Stimulated activated CD4-positive, alpha-beta T cell treated with anti-CD3 and anti-CD28 coated beads, Interleukin-15, amount 100 ng/mL, for 48 hours (primary cell): ENCODE data around the gene PRR16.

Source experiments
- DNase-seq, 2 donors: peaks; one replicate each; pipeline ENCODE4 v3.0.0-alpha.2; 2020; ENCODE audit warnings: low read depth in 2 of 2

PRR16 gene

DNA sequence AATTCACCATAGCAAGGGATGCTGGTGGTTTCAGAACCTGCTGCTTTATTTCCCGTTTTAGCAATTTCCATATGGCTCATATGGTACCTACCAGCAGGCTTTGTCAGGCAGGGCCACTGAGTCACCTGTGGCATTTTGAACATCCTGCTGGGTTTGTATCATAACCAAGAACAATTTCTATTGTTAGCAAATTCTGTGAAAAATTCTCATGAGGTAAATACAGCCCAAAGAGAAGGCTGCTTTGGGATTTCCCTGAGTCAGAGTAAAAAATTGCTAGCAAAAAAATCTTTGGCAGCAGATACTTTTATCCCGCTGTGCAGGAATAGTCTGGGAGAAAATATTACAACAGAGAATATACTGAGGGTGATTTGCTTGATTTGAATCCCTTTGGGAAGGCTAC lies 52.7 kb downstream of the PRR16 start:
- DNase-seq: no peak

DNA sequence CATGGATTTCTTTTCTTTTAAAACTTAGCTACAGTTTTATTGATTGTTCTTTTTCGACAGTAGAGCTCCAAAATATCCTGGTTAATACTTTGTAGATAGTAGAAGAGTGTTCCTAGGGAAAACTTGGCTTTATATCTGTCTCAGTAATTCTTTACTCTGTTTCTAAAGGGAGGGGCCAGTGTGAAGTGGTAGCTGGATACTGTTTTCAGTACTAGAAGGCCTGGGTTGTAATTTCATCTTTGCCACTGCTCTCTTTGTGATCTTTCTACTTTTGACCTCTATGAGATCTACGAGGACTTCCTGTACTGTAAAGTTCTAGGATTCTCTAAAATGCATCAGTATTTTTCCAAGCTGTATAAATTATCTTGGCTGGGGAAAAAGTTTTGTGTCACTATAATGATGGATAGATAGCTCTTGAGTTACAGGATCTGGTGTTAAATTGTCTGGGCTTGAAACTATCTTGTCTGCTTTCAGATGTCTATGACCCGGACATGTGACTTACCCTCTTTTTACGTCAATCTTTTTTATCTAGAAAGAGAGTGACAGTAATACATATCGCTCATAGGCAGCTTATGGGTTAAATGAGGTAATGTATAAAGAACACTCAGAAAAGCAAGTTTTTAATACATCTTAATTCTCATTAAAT lies 53.6 kb downstream of the PRR16 start:
- DNase-seq: no peak

DNA sequence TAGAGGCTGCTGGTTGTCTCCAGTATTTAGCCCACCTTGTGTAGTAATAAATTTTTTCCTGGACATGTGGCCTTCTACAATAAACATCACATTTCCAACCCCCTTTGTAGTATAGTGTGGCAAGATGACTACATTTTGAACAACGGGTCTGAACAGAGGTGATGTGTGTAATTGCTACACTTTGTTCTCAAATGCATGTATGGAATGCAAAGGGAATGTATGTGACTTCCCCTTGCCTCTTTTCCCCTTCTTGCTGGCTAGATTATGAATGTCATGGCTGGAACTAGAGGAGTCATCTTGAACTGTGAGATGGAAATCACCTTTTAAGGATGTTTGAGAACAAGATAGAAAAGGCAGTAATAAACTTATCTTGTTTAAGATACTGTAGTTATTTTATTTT lies 54.5 kb downstream of the PRR16 start:
- no peak for DNase-seq

DNA sequence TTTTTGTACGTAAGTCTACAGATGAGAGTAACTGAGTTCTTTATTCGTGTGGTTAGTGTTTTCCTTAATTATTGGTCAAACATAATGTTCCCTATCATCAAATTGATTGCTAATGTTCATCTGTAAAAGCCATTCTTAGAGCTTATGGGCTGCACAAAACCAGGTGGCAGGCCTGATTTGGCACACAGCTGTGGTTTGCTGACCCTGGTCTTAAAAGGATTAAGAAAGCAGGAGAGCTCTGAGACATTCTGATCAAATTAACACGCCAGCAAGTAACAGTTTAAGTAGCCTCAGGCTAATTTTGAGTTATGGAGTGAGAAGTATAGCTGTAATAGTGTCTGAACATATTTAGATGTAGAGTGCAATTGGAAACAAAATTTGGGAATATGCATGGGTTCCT lies 63.2 kb downstream of the PRR16 start:
- no peak for DNase-seq

DNA sequence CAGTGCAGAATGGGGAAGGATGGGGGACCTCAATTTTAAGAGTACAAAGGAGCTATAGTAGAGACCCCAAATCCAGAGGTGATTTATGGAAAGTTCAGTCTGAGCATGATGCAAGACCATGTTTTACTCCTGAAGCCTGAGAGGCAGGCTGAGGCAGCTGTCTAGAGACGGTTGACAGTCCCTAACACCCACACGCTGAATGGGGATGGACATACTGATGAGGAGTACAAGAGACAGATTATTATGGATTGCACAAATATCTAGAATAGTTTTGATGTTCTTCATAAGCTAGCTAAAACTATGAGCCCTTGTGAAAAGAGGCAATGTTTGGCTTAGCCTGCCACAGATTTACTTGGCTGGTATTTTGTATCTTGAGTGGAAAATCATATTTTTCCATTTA lies 64.5 kb downstream of the PRR16 start:
- no peak for DNase-seq

DNA sequence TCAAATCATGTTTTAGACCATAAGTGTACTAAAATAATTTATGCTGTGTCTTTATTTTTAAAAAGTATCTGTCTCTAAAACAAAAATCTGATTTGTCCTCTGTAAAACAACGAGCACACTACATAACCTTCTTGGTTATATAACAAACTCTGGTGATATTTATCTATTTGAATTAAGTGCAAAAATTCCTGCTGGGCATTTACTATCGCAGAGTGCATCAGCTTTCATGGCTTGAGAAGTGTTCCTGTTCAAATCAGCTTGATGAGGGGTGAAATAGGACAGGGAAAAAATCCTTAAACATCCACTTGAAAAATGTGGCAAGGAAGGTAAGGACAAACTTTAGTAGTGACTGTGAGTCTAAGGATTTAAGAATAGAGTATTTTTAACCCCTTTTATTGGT lies 65.3 kb downstream of the PRR16 start:
- DNase-seq: no peak

- DNase-seq: no peak
These were observed 67.1 kb downstream of the PRR16 start for GRCh38 chr5:120531215-120531614.

DNA sequence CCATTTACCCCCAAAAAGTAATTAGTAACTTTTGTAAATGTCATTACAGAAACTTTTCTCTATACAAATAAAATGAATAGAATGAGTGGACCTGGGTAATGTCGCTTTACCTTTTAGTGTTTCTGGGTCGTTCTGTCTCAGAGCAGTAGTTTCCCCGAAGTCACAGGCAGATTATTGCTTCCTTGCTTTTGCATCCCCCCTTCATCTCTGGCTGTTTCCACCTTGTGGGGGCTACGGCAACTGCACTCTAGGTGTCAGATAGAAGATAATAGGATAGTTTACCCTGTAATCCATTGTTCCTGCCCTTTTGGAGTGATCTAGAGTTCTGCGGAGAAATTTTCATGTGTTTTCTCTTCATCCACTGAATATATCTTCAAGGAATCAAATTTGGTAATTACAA lies 68.7 kb downstream of the PRR16 start:
- no peak for DNase-seq

- no peak for DNase-seq
These were observed 69.5 kb downstream of the PRR16 start for GRCh38 chr5:120533581-120533980.

- DNase-seq: no peak
These were observed 71.8 kb downstream of the PRR16 start for GRCh38 chr5:120535900-120536299.

DNA sequence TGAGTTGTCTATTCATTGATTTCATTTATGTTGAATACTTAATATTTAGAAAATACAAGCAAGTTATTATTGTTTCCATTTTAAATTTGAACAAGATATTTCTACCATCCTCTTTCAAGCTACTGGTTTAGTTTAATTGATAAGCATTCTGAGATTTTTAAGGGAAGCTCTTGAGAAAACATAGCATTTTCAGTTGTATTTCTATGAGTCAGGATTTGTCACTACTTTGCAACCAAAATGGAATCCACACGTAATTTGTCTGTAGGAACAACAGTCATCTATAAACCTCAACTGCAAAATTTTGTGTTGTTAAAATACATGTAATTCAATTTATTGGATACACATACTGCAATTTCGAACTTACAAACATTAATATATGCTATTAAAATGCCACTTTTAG lies 74.0 kb downstream of the PRR16 start:
- DNase-seq: no peak

GRCh38 chr5:120538644-120539043 lies 74.5 kb downstream of the PRR16 start:
- DNase-seq: no peak

GRCh38 chr5:120539471-120539870 lies 75.4 kb downstream of the PRR16 start:
- DNase-seq: no peak

DNA sequence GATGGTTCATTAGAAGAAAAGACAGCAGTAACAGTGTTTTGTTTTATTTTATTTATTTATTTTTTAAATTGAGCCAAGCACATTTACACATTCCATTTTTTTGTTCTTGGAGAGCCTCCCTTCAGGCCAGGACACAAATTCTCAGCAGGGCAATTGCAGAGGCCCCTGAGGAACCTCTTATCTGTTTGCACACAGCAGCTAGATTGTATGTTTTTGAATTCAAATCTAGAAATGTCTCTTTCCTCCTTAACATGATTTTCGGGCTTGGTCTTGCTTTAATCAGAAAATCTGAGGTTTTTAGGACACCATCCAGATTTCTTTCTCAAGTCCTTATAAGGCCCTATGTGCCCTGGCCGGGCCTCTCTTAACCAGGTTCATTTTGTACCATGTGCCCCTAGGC lies 76.0 kb downstream of the PRR16 start:
- DNase-seq: no peak

GRCh38 chr5:120544043-120544442 lies 79.9 kb downstream of the PRR16 start:
- DNase-seq: no peak

GRCh38 chr5:120545007-120545406 lies 80.9 kb downstream of the PRR16 start:
- DNase-seq: no peak

- no peak for DNase-seq
These were observed 81.9 kb downstream of the PRR16 start for GRCh38 chr5:120545951-120546350.

GRCh38 chr5:120546922-120547321 lies 82.8 kb downstream of the PRR16 start:
- DNase-seq: no peak

- DNase-seq: no peak
These were observed 86.3 kb downstream of the PRR16 start for GRCh38 chr5:120550358-120550757.

DNA sequence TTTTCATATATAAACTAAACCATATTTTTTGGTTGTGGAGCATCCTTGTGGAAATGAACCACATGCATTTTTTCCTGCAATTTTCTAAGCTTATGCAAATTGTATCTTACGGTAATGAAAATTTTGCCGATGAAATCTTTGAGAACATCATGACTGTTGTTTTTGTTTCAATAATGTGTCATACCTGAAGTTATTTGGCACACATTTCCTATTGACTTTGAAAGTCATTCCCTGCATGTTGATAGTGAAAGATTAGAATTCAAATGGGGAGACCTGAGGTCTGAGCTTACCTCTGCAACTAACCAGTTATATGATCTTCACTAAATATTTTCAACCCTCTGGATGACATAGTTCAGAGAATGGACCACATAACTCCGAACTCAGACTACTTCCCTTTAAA lies 88.5 kb downstream of the PRR16 start:
- DNase-seq: no peak

GRCh38 chr5:120555345-120555744 lies 91.2 kb downstream of the PRR16 start:
- DNase-seq: no peak

- no peak for DNase-seq
These were observed 99.9 kb downstream of the PRR16 start for GRCh38 chr5:120564013-120564412.

GRCh38 chr5:120567066-120567465 lies 103.0 kb downstream of the PRR16 start:
- DNase-seq: no peak

DNA sequence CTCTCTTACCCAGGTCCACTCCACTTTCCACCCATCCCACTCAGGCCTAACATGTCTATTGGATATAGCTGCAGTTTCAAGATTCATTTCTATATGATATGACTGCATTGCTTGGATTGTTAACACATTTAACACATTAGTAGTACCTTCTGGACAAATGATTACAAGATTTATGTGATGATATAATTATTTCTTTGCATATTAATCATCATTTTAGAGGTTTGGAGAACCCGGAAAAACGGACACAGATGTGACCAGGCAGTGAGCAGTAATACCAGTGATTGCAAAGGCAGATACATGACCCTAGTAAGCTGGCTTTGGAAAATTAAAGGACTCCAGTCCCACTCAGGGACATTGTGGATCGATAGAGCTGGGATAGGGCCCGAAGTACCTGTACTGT lies 103.8 kb downstream of the PRR16 start:
- no peak for DNase-seq
